SU-DHL-6 (cell line): ENCODE results near the gene C17orf114.

Experiments used
- H2AFZ ChIP-seq: fragments of 200-600 bp; sonication (generic); 2 replicates; pipeline ENCODE4 v1.6.1; 2014; ENCODE audit warnings: low read depth, mild to moderate bottlenecking, moderate library complexity, mixed read lengths, antibody characterized with exemption, low read length; ENCODE audit not compliant: severe bottlenecking
- H3F3A ChIP-seq: fragments of 200-600 bp; shearing (Covaris generic); 2 replicates; pipeline ENCODE4 v1.6.0; 2016; ENCODE audit warnings: antibody characterized with exemption, mild to moderate bottlenecking; ENCODE audit not compliant: insufficient read depth
- H3K27ac ChIP-seq: fragments of 200-600 bp; sonication (generic); 2 replicates; pipeline ENCODE4 v1.5.1; 2016; ENCODE audit warnings: low read depth, mild to moderate bottlenecking, low read length, moderate library complexity, mixed read lengths
- H3K27me3 ChIP-seq: fragments of 200-600 bp; sonication (generic), shearing (Covaris generic); 2 replicates; pipeline ENCODE4 v1.6.0; 2014; ENCODE audit warnings: mild to moderate bottlenecking, low read length
- H3K36me3 ChIP-seq: fragments of 200-600 bp; sonication (generic); 2 replicates; pipeline ENCODE4 v1.6.1; 2014; ENCODE audit warnings: mild to moderate bottlenecking, low read length, mixed read lengths
- H3K4me2 ChIP-seq: fragments of 300-600, 200-600 bp; shearing (Covaris generic), sonication (generic); 2 replicates; pipeline ENCODE4 v1.6.0; 2014; ENCODE audit warnings: low read length, low read depth, mild to moderate bottlenecking; ENCODE audit not compliant: poor library complexity, severe bottlenecking
- H3K4me3 ChIP-seq: fragments of 200-600 bp; sonication (generic); 2 replicates; pipeline ENCODE4 v1.5.1; 2014; ENCODE audit warnings: antibody characterized with exemption, low read length, mild to moderate bottlenecking, mixed read lengths; ENCODE audit not compliant: insufficient read depth, poor library complexity, severe bottlenecking
- H3K79me2 ChIP-seq: fragments of 200-600 bp; sonication (generic); 2 replicates; pipeline ENCODE4 v1.6.1; 2014; ENCODE audit warnings: mild to moderate bottlenecking, low read length, moderate library complexity; ENCODE audit not compliant: insufficient read depth
- H3K9ac ChIP-seq: fragments of 200-600 bp; sonication (generic); 2 replicates; pipeline ENCODE4 v1.7.0; 2014; ENCODE audit warnings: mild to moderate bottlenecking, low read length
- H3K9me2 ChIP-seq: fragments of 200-600 bp; sonication (generic); replicated peaks from 2 replicates; pipeline ENCODE4 v1.6.1; 2014; ENCODE audit warnings: low read length; ENCODE audit not compliant: insufficient read depth
- H3K9me3 ChIP-seq: fragments of 200-600 bp; sonication (generic); 2 replicates; pipeline ENCODE4 v1.6.1; 2014; ENCODE audit warnings: low read length, mixed read lengths; ENCODE audit not compliant: insufficient read depth
- H4K20me1 ChIP-seq: fragments of 200-600 bp; sonication (generic); 2 replicates; pipeline ENCODE4 v1.6.1; 2014; ENCODE audit warnings: low read depth, mild to moderate bottlenecking, antibody characterized with exemption, low read length, moderate library complexity, mixed read lengths
- EZH2phosphoT487 ChIP-seq: fragments of 200-600 bp; sonication (generic), shearing (Covaris generic); conservative IDR thresholded peaks from 2 replicates; pipeline ENCODE4 v1.6.1; 2018; ENCODE audit warnings: mild to moderate bottlenecking, antibody characterized with exemption, low read length, moderate library complexity, mixed read lengths
- TF ChIP-seq, protein P1 (sequence below): fragments of 200-600 bp; sonication (generic); IDR thresholded peaks from one replicate; pipeline ENCODE4 v1.5.1; 2017; ENCODE audit warnings: antibody characterized with exemption, mild to moderate bottlenecking, low read length, moderate library complexity; ENCODE audit not compliant: insufficient read depth, poor library complexity, severe bottlenecking

Gene C17orf114

DNA sequence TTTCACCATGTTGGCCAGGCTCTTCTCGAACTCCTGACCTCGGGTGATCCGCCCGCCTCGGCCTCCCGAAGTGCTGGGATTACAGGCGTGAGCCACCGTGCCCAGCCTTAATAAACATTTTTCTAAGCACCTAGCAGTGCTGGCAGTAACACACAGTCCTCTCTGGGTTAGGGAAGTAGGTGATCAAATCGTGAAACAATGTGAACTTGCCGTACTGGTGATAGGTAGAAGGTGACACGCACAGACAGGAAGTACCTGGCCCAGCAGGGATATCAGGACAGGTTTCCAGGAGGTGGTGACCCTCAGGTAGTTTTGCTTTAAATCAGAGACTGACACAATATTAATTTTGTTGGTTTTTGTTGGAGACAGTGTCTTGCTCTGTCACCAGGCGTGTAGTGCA is 9.3 kb upstream of the C17orf114 start:
- no peaks in the 10 kb centered on the region for H3K9me2 ChIP-seq
- H2AFZ ChIP-seq = no peak overlapping the region
- H3K27ac ChIP-seq = no peak overlapping the region
- H3K4me2 ChIP-seq = no peak overlapping the region
- no peak overlapping the region for H3K9ac ChIP-seq
- no peak overlapping the region for H3K4me3 ChIP-seq
- no peaks in the 10 kb centered on the region for H3K27me3 ChIP-seq
- H3K9me3 ChIP-seq = no peaks in the 10 kb centered on the region
- no peaks in the 10 kb centered on the region for H3K79me2 ChIP-seq
- TF ChIP-seq, protein P1, sequence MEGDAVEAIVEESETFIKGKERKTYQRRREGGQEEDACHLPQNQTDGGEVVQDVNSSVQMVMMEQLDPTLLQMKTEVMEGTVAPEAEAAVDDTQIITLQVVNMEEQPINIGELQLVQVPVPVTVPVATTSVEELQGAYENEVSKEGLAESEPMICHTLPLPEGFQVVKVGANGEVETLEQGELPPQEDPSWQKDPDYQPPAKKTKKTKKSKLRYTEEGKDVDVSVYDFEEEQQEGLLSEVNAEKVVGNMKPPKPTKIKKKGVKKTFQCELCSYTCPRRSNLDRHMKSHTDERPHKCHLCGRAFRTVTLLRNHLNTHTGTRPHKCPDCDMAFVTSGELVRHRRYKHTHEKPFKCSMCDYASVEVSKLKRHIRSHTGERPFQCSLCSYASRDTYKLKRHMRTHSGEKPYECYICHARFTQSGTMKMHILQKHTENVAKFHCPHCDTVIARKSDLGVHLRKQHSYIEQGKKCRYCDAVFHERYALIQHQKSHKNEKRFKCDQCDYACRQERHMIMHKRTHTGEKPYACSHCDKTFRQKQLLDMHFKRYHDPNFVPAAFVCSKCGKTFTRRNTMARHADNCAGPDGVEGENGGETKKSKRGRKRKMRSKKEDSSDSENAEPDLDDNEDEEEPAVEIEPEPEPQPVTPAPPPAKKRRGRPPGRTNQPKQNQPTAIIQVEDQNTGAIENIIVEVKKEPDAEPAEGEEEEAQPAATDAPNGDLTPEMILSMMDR = no peak
- no peak for TF ChIP-seq EZH2phosphoT487
- H3K36me3 ChIP-seq = no peaks in the 10 kb centered on the region
- no peaks in the 10 kb centered on the region for H4K20me1 ChIP-seq
- 0 out of 2 replicates have a peak, but pooled peaks cover under 1% of the 10 kb centered on the region for H3F3A ChIP-seq

DNA sequence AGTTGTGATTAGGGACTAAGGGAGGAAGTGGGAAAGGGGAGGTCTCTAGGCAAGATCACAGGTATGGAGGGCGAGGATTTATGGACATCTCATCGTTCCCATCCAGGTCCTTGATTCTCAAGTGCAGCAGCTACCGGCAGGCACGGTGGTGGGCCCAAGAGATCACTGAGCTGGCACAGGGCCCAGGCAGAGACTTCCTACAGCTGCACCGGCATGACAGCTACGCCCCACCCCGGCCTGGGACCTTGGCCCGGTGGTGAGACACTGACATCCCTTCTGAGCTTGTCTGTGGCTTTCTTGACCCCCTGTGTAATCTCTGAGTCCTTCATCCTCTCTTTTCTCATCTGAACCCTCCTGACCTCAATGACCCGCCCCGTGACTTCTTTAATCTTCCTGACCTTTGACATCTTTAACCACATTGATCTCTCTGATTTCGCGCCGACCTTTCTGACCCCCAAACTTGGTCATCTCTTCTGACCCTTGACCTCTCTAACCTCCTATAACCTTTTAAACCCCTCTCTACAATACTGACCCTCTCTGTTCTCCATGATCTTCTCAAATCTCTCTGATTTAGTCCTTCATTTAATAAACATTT is 8.7 kb upstream of the C17orf114 start:
- H3K9ac ChIP-seq = no peak overlapping the region

DNA sequence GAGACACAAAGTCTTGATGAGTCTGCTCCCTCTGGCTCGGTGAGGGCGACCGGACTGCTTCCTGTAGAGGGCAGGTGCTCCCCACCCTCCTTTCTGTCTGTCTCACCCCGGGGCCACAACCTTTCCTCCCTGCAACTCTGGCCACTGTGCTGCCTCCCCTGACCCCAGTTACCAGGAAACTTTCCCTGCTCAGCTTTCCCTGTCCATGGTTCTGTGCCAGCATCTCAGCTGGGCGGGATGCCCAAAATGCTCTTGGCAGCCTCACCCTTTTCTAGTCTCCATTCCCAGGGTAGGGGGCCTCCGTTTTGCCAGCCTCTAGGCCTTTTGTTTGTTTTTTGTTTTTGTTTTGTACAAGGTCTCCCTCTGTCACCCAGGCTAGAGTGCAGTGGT is 6.2 kb upstream of the C17orf114 start:
- no peak for TF ChIP-seq EZH2phosphoT487
- TF ChIP-seq, protein P1 = no peak
- H3K9ac ChIP-seq = no peak overlapping the region
- H3K4me3 ChIP-seq = no peak overlapping the region
- no peak overlapping the region for H3K4me2 ChIP-seq
- H4K20me1 ChIP-seq = no peaks in the 10 kb centered on the region
- H3F3A ChIP-seq = 0 out of 2 replicates have a peak, but pooled peaks cover 4% of the 10 kb centered on the region
- H3K27ac ChIP-seq = no peak overlapping the region
- no peaks in the 10 kb centered on the region for H3K27me3 ChIP-seq
- H3K79me2 ChIP-seq = no peaks in the 10 kb centered on the region
- no peaks in the 10 kb centered on the region for H3K36me3 ChIP-seq
- no peaks in the 10 kb centered on the region for H3K9me2 ChIP-seq
- H3K9me3 ChIP-seq = no peaks in the 10 kb centered on the region
- no peak overlapping the region for H2AFZ ChIP-seq

More for the DNA sequence above, 8.7 kb upstream of the C17orf114 start:
- TF ChIP-seq EZH2phosphoT487 = no peak
- TF ChIP-seq, protein P1 = no peak
- H3K27ac ChIP-seq = no peak overlapping the region
- no peaks in the 10 kb centered on the region for H3K9me2 ChIP-seq
- H3K4me2 ChIP-seq = no peak overlapping the region
- H3F3A ChIP-seq = 0 out of 2 replicates have a peak, but pooled peaks cover 4% of the 10 kb centered on the region
- no peaks in the 10 kb centered on the region for H3K36me3 ChIP-seq
- no peaks in the 10 kb centered on the region for H3K9me3 ChIP-seq
- no peaks in the 10 kb centered on the region for H3K79me2 ChIP-seq
- H3K27me3 ChIP-seq = no peaks in the 10 kb centered on the region
- no peak overlapping the region for H2AFZ ChIP-seq
- H4K20me1 ChIP-seq = no peaks in the 10 kb centered on the region
- no peak overlapping the region for H3K4me3 ChIP-seq
